ENCODE results near the gene SHISAL2B.

DNA sequence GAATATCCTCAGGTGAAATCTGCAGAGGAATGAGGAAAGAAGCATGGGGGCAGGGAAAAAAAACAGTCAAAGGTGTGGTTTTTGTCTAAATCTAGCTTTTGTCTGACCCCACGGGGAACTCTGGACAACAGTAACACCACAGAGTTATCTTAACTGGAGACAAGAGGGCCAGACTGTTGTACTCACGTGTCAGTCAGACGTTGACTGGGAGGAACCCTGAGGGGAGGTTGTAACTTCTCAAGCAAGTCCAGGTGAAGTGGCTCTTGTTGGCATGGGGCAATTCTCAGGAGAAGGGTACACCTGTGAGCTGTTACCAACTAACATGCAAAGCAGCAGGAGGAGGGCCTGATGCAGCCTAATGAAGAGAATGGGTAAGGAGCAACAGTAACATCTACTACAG lies 44.1 kb upstream of the SHISAL2B start:
- TF ChIP-seq, protein P1, sequence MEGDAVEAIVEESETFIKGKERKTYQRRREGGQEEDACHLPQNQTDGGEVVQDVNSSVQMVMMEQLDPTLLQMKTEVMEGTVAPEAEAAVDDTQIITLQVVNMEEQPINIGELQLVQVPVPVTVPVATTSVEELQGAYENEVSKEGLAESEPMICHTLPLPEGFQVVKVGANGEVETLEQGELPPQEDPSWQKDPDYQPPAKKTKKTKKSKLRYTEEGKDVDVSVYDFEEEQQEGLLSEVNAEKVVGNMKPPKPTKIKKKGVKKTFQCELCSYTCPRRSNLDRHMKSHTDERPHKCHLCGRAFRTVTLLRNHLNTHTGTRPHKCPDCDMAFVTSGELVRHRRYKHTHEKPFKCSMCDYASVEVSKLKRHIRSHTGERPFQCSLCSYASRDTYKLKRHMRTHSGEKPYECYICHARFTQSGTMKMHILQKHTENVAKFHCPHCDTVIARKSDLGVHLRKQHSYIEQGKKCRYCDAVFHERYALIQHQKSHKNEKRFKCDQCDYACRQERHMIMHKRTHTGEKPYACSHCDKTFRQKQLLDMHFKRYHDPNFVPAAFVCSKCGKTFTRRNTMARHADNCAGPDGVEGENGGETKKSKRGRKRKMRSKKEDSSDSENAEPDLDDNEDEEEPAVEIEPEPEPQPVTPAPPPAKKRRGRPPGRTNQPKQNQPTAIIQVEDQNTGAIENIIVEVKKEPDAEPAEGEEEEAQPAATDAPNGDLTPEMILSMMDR (IDR thresholded peaks at IDR 0.05), result no peak
- no peak for TF ChIP-seq POLR2A (IDR thresholded peaks at IDR 0.05)

Measured in right lobe of liver (tissue), 4 donors.